Measurements from ENCODE around the gene KIAA1191. TPM values are rescaled to one million over a fixed set of nuclear protein-coding genes. Genes with fewer than 3 reads are reported as not detected.

KIAA1191 gene
- total and polyA plus RNA-seq, 9 of the 15 experiments (the other 6 are each of a cell fraction or from before 2014, with no cell fraction given) = 31.0 to 80.2 (median 45.7) TPM

- no peak; the same call in 1 of the 2 replicates for TF ChIP-seq RNF2 (IDR thresholded peaks at IDR 0.05)
- TF ChIP-seq ARID1B (IDR thresholded peaks at IDR 0.05) = no peak
- TF ChIP-seq NCOA4 (IDR thresholded peaks at IDR 0.05; ENCODE audit: partially characterized antibody) = no peak
- TF ChIP-seq LARP7 (IDR thresholded peaks at IDR 0.05) = no peak
- no peak for TF ChIP-seq CBX2 (IDR thresholded peaks at IDR 0.05; ENCODE audit: insufficient read depth, low read length, poor library complexity, severe bottlenecking)
- no peak for TF ChIP-seq ZNF232 (CRISPR knock-in tag; IDR thresholded peaks at IDR 0.05)
- TF ChIP-seq DLX4 (CRISPR knock-in tag; IDR thresholded peaks at IDR 0.05) = no peak
- TF ChIP-seq ZSCAN32 (CRISPR knock-in tag; IDR thresholded peaks at IDR 0.05) = no peak
- no peak for TF ChIP-seq ATF7 (IDR thresholded peaks at IDR 0.05)
- no peak for TF ChIP-seq RB1 (IDR thresholded peaks at IDR 0.05; ENCODE audit: low read depth)
- no peak for TF ChIP-seq DEAF1 (CRISPR knock-in tag; IDR thresholded peaks at IDR 0.05)
- no peak for TF ChIP-seq TEAD2 (tag; IDR thresholded peaks at IDR 0.05)
- TF ChIP-seq ZNF561 (CRISPR knock-in tag; conservative IDR thresholded peaks at IDR 0.05) = no peak
- TF ChIP-seq CHD7 (IDR thresholded peaks at IDR 0.05; ENCODE audit: low read depth, low read length) = no peak
- TF ChIP-seq CHD2 (IDR thresholded peaks at IDR 0.05; ENCODE audit: low read depth, low read length) = no peak
Observed at GRCh38 chr5:176389135-176390123, 27.9 kb upstream of the KIAA1191 start (continued).
